GM19467 (cell line): ENCODE results near the gene ME2.
"Not testable (repeated sequence)": the region's sequence is repeated elsewhere in the genome, so short reads cannot be mapped to it uniquely, and the experiment has no call there.

ENCODE experiments used
- ATAC-seq: cut with Tn5 transposase; IDR thresholded peaks from one replicate; pipeline ENCODE4 v1.9.1; 2021; ENCODE audit warnings: mild to moderate bottlenecking, moderate library complexity; ENCODE audit not compliant: unreplicated experiment

ME2 gene

DNA sequence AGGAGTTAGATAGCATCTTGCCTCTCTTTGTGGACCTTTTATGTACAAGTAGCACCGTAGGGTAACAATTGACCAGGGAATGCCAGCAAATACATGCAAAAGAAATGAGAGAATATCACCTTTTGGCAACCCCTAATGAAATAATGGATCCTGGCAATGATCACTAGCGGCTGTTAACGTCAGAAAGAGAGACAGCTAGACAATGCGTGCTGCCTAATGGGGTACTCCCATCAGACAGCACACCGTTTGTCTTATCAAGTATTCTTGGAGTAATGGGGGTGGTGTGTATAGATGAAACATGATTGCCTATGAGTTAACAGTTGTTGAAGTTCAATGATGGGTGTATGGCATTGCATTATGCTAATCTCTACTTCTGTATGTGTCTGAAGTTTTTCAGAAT lies 90.5 kb downstream of the ME2 start:
- ATAC-seq, result no peak

DNA sequence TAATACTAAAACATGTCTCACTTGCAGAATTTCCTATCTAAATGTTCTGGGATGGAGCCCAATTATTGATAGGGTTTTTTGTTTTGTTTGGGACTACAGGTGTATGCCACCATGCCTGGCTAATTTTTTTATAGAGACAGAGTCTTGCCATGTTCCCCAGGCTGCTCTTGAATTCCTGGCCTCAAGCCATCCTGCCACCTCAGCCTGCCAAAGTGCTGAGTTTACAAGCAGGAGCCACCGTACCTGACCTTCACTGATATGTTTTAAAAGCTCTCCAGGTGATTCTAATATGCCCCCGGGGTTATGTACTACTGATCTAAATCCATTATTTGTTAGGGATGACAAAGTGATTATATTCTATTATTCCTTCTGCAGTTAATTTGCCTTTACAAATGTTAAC lies 91.1 kb downstream of the ME2 start:
- ATAC-seq, result no peak

DNA sequence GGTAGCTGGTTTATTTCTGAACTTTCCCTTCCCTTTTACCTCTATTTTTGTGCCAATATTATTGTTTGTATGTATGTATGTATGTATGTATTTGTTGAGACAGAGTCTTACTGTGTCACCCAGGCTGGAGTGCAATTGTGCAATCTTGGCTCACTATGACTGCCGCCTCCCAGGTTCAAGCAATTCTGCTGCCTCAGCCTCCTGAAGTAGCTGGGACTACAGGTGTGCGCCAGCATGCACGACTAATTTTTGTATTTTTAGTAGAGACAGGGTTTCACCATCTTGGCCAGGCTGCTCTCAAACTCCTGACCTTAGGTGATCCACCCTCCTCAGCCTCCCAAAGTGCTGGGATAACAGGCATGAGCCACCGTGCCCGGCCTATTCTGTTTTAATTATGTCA lies 93.5 kb downstream of the ME2 start:
- ATAC-seq, result not testable (repeated sequence)

DNA sequence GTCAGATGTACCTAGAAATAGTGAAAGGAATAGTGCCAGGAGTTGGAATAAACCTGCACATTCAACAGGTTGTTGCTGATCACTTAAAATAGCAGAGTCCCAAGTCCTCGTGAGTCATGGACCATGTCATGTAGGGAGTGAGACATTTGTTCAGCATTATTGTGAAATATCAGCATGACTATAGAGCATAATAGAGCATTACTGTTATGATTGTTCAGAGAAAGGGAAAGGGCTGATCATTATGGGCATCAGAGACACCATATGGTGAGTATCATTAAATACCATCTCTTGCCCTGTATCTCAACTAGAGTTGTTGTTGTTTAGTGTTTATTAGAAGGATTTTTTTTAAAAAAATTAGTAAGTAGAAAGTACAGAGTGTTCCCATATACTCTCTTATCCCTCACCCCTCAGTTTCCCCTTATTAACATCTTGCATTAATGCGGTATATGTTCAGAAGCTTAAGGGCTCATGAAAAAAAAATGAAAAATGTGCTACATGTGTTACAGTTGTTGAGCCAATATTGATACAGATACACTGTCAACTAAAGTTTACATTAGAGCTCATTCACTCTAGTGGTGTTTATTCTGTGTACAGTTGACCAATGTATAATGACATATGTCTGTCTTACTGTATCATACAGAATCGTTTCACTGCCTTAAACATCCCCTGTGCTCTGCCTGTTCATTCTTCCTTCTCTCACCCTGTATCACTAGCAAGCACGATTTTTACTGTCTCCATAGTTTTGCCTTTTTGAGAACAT lies 94.6 kb downstream of the ME2 start:
- ATAC-seq, result no peak

DNA sequence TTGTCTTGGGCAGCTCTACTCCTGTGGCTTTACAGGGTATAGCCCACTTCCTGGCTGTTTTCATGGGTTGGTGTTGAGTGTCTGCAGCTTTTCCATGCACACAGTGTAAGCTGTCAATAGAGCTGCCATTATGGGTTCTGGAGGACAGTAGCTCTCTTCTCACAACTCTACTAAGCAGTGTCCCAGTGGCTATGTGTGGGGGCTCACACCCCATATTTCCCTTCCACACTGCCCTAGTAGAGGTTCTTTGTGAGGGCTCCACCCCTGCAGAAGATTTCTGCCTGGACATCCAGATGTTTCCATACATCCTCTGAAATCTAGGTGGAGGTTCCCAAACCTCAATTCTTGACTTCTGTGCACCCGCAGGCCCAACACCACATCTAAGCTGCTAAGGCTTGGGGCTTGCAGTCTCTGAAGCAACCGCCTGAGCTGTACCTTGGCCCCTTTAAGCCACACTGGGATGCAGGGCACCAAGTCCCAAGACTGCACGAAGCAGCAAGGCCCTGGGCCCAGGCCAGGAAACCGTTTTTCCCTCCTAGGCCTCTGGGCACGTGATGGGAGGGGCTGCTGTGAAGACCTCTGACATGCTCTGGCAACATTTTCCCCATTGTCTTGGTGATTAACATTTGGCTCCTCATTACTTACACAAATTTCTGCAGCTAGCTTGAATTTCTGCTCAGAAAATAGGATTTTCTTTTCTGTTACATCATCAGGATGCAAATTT lies 98.3 kb downstream of the ME2 start:
- no peak for ATAC-seq

GRCh38 chr18:50981381-50981780 lies 102.5 kb downstream of the ME2 start:
- ATAC-seq, result no peak

GRCh38 chr18:50982086-50982801 lies 103.3 kb downstream of the ME2 start:
- ATAC-seq, result no peak

GRCh38 chr18:50982802-50983179 lies 103.9 kb downstream of the ME2 start:
- no peak for ATAC-seq

DNA sequence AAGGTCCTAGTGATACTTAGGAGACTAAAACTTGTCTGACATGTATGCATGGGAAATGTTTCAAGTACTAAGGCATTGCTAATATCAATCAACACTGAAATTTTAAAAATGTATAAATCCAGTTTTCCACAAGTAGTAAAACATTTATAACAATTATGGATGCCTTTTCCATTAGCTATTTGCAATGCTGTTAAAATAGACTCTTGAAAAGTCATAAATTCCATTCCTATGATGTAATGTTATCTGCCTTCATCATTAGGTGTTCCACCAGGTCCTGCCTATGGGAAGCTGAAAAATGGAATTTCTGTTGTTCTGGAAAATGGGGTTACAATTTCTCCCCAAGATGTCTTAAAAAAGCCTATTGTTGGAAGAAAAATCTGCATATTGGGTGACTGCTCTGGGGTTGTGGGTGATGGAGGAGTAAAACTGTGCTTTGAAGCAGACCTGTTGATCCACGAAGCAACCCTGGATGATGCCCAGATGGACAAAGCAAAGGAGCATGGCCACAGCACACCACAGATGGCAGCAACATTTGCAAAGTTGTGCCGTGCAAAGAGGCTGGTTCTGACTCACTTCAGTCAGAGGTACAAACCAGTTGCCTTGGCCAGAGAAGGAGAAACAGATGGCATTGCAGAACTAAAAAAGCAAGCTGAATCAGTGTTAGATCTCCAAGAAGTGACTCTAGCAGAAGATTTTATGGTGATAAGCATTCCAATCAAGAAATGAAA lies 107.6 kb downstream of the ME2 start:
- ATAC-seq, result no peak

GRCh38 chr18:50987261-50987660 lies 108.3 kb downstream of the ME2 start:
- no peak for ATAC-seq

- no peak for ATAC-seq
Measured at GRCh38 chr18:50989711-50990110, 110.8 kb downstream of the ME2 start.

- no peak for ATAC-seq
Measured at GRCh38 chr18:50992351-50992762, 113.4 kb downstream of the ME2 start.

DNA sequence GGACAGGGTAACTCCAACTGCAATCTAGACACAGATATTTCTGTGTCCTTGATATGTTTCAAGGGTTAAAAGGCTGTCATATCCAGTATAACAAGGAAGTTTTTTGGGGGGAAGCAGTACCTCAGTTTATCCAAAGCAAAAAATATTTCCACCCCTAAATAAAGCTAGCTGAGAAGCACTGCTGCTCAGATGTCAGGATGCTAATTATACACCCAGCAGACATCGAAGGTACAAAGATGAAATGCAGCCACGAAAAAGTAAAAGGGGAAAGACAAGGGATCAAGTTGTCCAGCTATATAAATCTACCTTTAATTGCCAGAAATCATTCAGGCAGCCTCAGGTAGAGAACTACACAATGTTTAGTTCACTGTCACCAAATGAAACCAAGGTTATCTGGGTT lies 115.1 kb downstream of the ME2 start:
- ATAC-seq, result no peak

- not testable (repeated sequence) for ATAC-seq
Measured at GRCh38 chr18:51003174-51003573, 124.3 kb downstream of the ME2 start.
